Measurements from ENCODE around the gene DPF1.

GRCh38 chr19:38206928-38207327, 17.1 kb downstream of the DPF1 start:
- TF ChIP-seq CTCF (IDR thresholded peaks at IDR 0.05) (no peak), EZH2phosphoT487 (IDR thresholded peaks at IDR 0.05) (no peak), EZH2 (IDR thresholded peaks at IDR 0.05) (no peak)

All from neural progenitor cell (in vitro differentiated cells).